MM.1S (cell line): ENCODE measurements around the gene BCAT1.

Experiments used
- DNase-seq: peaks from one replicate; pipeline ENCODE4 v3.0.0-alpha.2; 2015
- H2AFZ ChIP-seq: fragments of 300-600 bp; sonication (generic); 2 replicates; pipeline ENCODE4 v1.6.0; 2016; ENCODE audit warnings: antibody characterized with exemption, low read length
- H3F3A ChIP-seq: fragments of 300-600 bp; sonication (generic); 2 replicates; pipeline ENCODE4 v1.6.1; 2016; ENCODE audit warnings: mild to moderate bottlenecking, antibody characterized with exemption, low read length, moderate library complexity, mixed read lengths; ENCODE audit not compliant: insufficient read depth
- H3K27ac ChIP-seq: fragments of 300-600 bp; sonication (generic); 2 replicates; pipeline ENCODE4 v1.5.1; 2016; ENCODE audit warnings: mild to moderate bottlenecking, low read length
- H3K27me3 ChIP-seq: fragments of 300-600 bp; sonication (generic); replicated peaks from 2 replicates; pipeline ENCODE4 v1.6.0; 2016; ENCODE audit warnings: low read length; ENCODE audit not compliant: insufficient read depth
- H3K36me3 ChIP-seq: fragments of 300-600 bp; sonication (generic); replicated peaks from 2 replicates; pipeline ENCODE4 v1.6.1; 2016; ENCODE audit warnings: mild to moderate bottlenecking, low read length, mixed read lengths; ENCODE audit not compliant: insufficient read depth
- H3K4me1 ChIP-seq: fragments of 300-600 bp; sonication (generic); 2 replicates; pipeline ENCODE4 v1.6.1; 2016; ENCODE audit warnings: low read length, mixed read lengths
- H3K4me2 ChIP-seq: fragments of 300-600 bp; sonication (generic); 2 replicates; pipeline ENCODE4 v1.6.0; 2016; ENCODE audit warnings: low read depth, low read length
- H3K4me3 ChIP-seq: fragments of 300-600 bp; sonication (generic); 2 replicates; pipeline ENCODE4 v1.5.1; 2016; ENCODE audit warnings: low read length, mixed read lengths
- H3K79me2 ChIP-seq: fragments of 300-600 bp; sonication (generic); 2 replicates; pipeline ENCODE4 v1.6.1; 2016; ENCODE audit warnings: mixed run types, low read length, mixed read lengths
- H3K9ac ChIP-seq: fragments of 300-600 bp; sonication (generic); 2 replicates; pipeline ENCODE4 v1.6.1; 2016; ENCODE audit warnings: low read length, mixed read lengths
- H3K9me2 ChIP-seq: fragments of 300-600 bp; sonication (generic); replicated peaks from 2 replicates; pipeline ENCODE4 v1.6.1; 2016; ENCODE audit warnings: mild to moderate bottlenecking, low read length, mixed read lengths; ENCODE audit not compliant: insufficient read depth
- H3K9me3 ChIP-seq: fragments of 300-600 bp; sonication (generic); replicated peaks from 2 replicates; pipeline ENCODE4 v1.6.1; 2016; ENCODE audit warnings: mild to moderate bottlenecking, low read length, mixed read lengths; ENCODE audit not compliant: insufficient read depth
- H4K20me1 ChIP-seq: fragments of 300-600 bp; sonication (generic); 2 replicates; pipeline ENCODE4 v1.6.1; 2016; ENCODE audit warnings: mild to moderate bottlenecking, low read length, moderate library complexity, mixed read lengths; ENCODE audit not compliant: insufficient read depth
- EZH2 ChIP-seq: fragments of 300-600 bp; sonication (generic); optimal IDR thresholded peaks from 2 replicates; pipeline ENCODE3; 2017; ENCODE audit warnings: low read depth, mild to moderate bottlenecking, antibody characterized with exemption, low read length, mixed read lengths
- EZH2phosphoT487 ChIP-seq: fragments of 300-600 bp; sonication (generic); IDR thresholded peaks from 2 replicates; pipeline ENCODE4 v1.6.1; 2018; ENCODE audit warnings: antibody characterized with exemption, low read length
- TF ChIP-seq, protein P1 (sequence below): fragments of 300-600 bp; sonication (generic); IDR thresholded peaks from 2 replicates; pipeline ENCODE4 v1.5.1; 2016; ENCODE audit warnings: antibody characterized with exemption, low read length, mixed read lengths

Gene BCAT1

DNA sequence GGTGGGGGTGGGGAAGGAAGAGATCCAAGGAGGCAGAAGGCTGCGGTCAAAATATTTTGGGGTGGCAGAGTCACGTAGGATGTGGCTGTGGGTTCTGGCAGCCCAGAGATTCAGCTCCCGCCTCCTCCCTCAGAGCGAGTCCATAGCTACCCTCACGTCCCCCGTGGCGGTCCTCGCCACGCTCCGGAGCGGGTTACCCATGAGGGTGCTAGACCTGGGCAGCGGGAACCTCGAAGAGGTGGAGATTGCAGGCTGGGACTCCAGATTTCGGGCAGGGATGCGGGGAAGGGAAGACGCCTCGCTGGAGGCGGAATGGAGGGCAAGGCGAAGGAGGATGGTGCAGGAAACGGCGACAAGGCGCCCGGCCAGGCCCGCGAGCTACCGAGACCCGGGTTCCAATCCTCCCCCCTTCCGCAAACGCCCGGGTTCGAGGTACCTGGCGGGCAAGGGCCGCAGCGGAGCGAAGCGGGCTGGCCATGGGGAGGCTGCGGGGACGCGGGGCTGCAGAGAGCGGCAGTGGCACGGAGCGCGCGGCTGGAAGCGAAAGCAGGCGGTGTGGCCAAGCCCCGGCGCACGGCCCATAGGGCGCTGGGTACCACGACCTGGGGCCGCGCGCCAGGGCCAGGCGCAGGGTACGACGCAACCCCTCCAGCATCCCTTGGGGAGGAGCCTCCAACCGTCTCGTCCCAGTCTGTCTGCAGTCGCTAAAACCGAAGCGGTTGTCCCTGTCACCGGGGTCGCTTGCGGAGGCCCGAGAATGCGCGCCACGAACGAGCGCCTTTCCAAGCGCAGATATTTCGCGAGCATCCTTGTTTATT lies 46.2 kb downstream of the BCAT1 start:
- TF ChIP-seq, protein P1, sequence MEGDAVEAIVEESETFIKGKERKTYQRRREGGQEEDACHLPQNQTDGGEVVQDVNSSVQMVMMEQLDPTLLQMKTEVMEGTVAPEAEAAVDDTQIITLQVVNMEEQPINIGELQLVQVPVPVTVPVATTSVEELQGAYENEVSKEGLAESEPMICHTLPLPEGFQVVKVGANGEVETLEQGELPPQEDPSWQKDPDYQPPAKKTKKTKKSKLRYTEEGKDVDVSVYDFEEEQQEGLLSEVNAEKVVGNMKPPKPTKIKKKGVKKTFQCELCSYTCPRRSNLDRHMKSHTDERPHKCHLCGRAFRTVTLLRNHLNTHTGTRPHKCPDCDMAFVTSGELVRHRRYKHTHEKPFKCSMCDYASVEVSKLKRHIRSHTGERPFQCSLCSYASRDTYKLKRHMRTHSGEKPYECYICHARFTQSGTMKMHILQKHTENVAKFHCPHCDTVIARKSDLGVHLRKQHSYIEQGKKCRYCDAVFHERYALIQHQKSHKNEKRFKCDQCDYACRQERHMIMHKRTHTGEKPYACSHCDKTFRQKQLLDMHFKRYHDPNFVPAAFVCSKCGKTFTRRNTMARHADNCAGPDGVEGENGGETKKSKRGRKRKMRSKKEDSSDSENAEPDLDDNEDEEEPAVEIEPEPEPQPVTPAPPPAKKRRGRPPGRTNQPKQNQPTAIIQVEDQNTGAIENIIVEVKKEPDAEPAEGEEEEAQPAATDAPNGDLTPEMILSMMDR = no peak
- TF ChIP-seq EZH2phosphoT487 (no peak), EZH2 (no peak)
- no peak overlapping the region for H2AFZ ChIP-seq
- H3K9me3 ChIP-seq = no peaks in the 10 kb centered on the region
- no peaks in the 10 kb centered on the region for H3K27me3 ChIP-seq
- no peak overlapping the region for H3K9ac ChIP-seq
- H3K27ac ChIP-seq = no peak overlapping the region
- no peak overlapping the region for H3K4me3 ChIP-seq
- no peaks in the 10 kb centered on the region for H3K36me3 ChIP-seq
- H3K9me2 ChIP-seq = no peaks in the 10 kb centered on the region
- H3K79me2 ChIP-seq = no peaks in the 10 kb centered on the region
- H3K4me2 ChIP-seq = peak overlapping the region; percentile 23; the same call in 1 of the 2 replicates
- no peaks in the 10 kb centered on the region for H4K20me1 ChIP-seq
- no peaks in the 10 kb centered on the region for H3K4me1 ChIP-seq
- DNase-seq = no peak
- H3F3A ChIP-seq = no peaks in the 10 kb centered on the region

DNA sequence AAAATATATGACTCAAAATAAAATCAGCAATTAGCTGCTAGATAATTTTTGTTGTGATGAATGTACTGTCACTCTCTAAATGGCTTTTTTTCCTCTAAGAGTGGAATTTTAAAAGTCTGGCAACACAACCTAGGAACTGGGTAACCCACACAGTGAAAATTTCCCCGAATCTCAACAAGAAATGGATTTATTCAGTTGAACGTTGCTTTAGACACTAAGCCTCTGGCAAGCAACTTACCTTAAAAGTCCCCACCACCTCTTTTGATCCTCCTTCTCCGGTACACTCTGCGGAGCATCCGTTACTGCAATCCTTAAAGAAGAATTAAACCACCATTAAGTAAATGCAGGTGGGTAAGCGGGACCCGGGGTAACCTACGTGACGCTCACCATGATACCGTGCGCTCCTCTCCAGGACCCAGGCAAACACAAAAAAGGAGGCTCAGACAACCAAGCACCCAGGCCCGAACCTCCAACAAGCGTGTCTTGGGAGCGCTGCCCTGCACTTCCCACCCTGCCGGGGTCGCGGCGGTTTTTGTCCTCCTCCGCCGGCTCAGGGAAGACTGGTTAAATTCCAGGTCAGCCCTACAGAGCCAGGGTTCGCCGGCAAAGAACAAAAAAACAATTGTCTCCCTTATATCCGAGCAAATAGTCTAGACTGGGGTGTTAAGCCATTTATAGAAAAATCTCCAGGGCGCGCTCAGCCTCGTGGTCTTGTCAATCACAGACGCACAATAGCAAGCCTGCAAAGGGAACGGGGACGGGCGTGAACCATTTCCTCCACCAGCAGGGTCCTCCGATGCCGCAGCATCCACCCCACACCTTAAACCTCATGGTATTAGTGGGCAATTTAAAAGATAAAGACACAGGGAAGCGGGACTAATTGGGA lies 47.1 kb downstream of the BCAT1 start:
- H3K27me3 ChIP-seq = no peaks in the 10 kb centered on the region
- no peak overlapping the region for H3K4me3 ChIP-seq
- no peaks in the 10 kb centered on the region for H3K9me2 ChIP-seq
- H3K36me3 ChIP-seq = no peaks in the 10 kb centered on the region
- no peaks in the 10 kb centered on the region for H3F3A ChIP-seq
- no peaks in the 10 kb centered on the region for H4K20me1 ChIP-seq
- no peak for TF ChIP-seq EZH2phosphoT487
- no peak for TF ChIP-seq EZH2
- TF ChIP-seq, protein P1 = no peak
- H3K4me1 ChIP-seq = no peaks in the 10 kb centered on the region
- no peak overlapping the region for H3K27ac ChIP-seq
- no peak overlapping the region for H3K4me2 ChIP-seq
- no peak for DNase-seq
- no peak overlapping the region for H2AFZ ChIP-seq
- H3K79me2 ChIP-seq = no peaks in the 10 kb centered on the region
- no peaks in the 10 kb centered on the region for H3K9me3 ChIP-seq
- no peak overlapping the region for H3K9ac ChIP-seq

DNA sequence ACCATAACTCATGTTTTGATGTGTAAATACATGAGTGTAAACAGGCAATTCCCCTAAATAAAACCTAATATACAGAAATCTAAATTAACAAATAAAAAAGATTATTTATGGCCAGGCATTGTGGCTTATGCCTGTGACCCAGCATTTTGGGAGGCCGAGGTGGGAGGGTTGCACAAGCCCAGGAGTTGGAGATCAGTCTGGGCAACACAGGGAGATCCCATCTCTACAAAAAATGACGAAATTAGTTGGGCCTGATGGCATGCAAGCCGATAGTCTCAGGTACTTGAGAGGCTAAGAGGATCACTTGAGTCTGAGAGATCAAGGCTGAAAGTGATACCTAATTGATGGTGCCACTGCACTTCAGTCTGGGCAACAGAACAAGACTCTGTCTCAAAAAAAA lies 48.7 kb downstream of the BCAT1 start:
- H3K4me2 ChIP-seq = no peak overlapping the region
- no peaks in the 10 kb centered on the region for H3K9me2 ChIP-seq
- no peaks in the 10 kb centered on the region for H3K79me2 ChIP-seq
- DNase-seq = no peak
- H4K20me1 ChIP-seq = no peaks in the 10 kb centered on the region
- no peak overlapping the region for H3K27ac ChIP-seq
- TF ChIP-seq, protein P1 = no peak
- TF ChIP-seq EZH2phosphoT487 (no peak), EZH2 (no peak)
- no peaks in the 10 kb centered on the region for H3K4me1 ChIP-seq
- H3K9me3 ChIP-seq = no peaks in the 10 kb centered on the region
- no peaks in the 10 kb centered on the region for H3K27me3 ChIP-seq
- H2AFZ ChIP-seq = no peak overlapping the region
- no peaks in the 10 kb centered on the region for H3K36me3 ChIP-seq
- H3K9ac ChIP-seq = no peak overlapping the region
- no peak overlapping the region for H3K4me3 ChIP-seq
- no peaks in the 10 kb centered on the region for H3F3A ChIP-seq
